GM15510 (cell line): ENCODE measurements around the gene CST6.
A peak's percentile ranks its signal among the peaks of the same experiment; 100 is the strongest.

Experiments used
- POLR2A ChIP-seq: IDR thresholded peaks from 3 replicates; pipeline ENCODE4 v1.6.1; 2011; ENCODE audit warnings: borderline replicate concordance; ENCODE audit not compliant: insufficient read length; ENCODE audit errors: extremely low read depth

CST6 gene

GRCh38 chr11:66048547-66049323 is 36.9 kb downstream of the CST6 start, which contains the start of gene GAL3ST3:
Gene GAL3ST3, minus strand, starts transcription at chr11:66049161. Its CDS starts 3,746 bp downstream, at chr11:66045415.
- TF ChIP-seq POLR2A, result no peak

- no peak for TF ChIP-seq POLR2A
Observed at GRCh38 chr11:66050581-66051231, 38.9 kb downstream of the CST6 start.

GRCh38 chr11:66051371-66051765 is 39.6 kb downstream of the CST6 start:
- no peak for TF ChIP-seq POLR2A

- TF ChIP-seq POLR2A, result peak; percentile 61
Observed at GRCh38 chr11:66051766-66052663, 40.2 kb downstream of the CST6 start, which contains the start of gene SF3B2. Gene SF3B2, plus strand, starts transcription at chr11:66052364. Its CDS starts 21 bp downstream, at chr11:66052385.

GRCh38 chr11:66052664-66052982 is 40.8 kb downstream of the CST6 start:
- TF ChIP-seq POLR2A, result no peak

GRCh38 chr11:66055021-66055420 is 43.2 kb downstream of the CST6 start:
- no peak for TF ChIP-seq POLR2A

GRCh38 chr11:66056501-66056900 is 44.7 kb downstream of the CST6 start:
- no peak for TF ChIP-seq POLR2A

- no peak for TF ChIP-seq POLR2A
Observed at GRCh38 chr11:66059966-66060680, 48.3 kb downstream of the CST6 start.

- TF ChIP-seq POLR2A, result no peak
Observed at GRCh38 chr11:66061268-66061667, 49.5 kb downstream of the CST6 start.

GRCh38 chr11:66062408-66062807 is 50.6 kb downstream of the CST6 start:
- no peak for TF ChIP-seq POLR2A
